ENCODE measurements around the gene FAT1.

FAT1 gene

DNA sequence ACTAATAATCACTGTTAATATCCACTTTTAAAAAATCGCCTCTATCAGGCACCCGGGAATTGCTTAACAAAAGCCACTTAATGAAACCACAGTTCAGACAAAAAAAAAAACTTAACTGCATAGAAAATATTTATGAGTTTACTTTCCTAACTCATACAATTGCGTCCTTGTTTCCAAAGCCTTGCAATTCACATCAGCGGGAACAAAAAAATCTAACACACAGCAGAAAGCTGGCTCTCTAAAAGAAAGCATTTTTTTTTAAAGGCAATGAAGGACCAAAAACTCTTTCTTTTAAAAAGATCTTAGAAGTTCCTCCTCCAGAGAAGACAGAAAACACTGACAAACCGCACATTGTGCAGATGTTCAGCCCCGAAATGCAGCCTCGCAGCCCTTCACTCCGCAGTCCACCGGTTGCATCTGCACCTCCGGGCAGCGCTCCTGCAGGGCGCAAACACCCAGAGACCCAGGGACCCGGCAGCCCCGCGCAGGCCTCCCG is 812 bp downstream of the FAT1 start:
- no peak for DNase-seq

DNA sequence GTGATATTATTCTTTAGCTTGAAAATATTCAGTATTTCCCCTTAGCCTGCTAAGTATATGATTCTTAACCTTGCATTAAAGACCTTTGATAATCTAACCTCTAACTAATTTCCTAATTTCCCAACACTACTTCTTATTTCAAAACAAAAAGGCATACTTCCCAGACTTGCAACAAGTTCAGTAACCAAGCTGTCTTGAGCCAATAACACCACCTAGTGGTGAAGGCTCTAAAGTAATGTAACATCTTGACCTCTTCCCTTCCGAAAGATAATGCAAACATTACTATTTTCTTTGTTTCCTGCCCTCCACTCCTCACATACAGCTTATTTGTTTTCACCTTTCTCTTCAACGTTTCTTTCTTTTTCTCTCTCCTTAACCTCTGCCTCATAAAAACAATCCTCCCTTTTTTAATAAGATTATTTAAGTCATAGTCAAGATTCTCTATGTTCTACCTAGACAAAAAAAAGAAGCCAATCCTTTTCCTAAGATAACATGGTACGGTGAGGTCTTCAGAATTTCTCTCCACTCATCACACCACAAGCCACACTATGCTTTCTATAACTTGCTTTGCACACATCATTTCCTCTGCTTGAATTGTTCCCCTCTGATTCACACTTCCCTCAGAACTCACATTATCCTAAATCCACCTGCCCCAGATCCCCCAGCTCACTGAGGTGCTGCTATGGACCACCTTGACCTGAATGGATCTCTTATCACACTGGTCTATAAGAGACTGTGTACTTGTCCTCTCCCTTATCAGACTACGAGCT is 3.5 kb downstream of the FAT1 start:
- DNase-seq: no peak

DNA sequence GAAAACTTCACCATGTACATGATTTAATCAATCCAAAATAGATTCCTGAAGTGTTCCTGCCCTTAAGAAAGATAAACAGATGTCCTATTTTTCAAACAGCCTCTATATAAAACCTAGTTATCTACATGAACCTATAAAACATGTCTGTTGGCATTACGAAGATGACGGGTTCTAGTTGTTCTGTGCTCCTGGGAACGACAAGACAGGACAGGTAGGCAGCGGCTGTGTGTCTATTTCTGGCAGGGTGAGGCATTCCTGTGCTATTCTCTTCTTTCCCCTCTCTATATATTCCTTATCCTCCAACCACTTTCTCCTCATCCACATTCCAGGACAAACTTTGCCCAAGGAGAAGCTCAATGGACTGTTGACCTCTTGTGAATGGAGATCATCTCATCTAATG is 6.1 kb downstream of the FAT1 start:
- DNase-seq: no peak

DNA sequence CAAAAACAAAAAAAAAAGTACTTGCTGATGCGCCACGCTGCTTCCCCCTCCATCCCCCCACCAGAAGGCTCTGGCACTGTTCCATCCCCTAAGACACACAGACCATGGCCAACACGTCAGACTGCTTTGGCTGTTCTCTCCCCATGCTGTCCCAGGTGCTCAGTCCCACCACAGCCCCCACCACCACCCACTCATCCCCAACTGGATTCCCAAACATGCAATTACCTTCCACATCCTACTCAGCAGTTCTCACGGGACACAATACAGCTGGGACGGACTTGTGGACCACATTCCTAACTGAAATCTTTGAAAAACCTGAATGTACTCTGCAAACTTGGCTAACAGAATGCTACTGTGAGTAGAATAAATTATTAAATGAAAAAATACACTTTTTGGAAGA is 8.6 kb downstream of the FAT1 start:
- no peak for DNase-seq

DNA sequence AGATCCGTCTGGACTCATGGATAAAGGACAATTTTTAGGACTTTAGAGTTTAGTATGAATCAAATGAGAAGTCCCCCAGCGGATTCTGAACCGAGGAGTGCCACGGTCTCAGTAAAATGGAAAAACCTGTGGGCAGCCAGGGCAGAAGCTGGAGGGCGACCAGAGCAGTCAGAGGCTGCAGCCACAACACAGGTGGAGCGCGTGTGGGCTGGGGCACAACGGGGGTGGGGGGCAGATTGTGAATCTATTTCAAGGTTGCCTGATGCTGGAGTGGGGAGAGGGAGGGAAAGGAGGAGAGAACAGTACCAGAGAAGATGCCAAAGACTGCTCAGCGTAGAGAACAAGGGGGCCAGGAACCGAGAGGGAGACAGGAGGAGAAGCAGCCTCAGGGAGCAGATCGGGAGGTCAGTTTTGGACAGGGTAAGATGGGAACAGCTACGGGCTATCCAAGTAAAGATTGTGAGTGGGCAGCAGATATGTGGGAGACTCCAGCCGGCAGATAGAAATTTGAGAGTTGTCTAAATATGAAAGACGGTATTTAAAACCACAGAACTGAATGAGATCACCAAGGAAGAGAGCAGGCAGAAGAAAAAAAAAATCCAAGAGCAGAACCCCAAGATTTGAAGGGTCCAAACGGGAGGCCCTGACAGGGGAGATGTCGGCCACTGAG is 9.5 kb downstream of the FAT1 start:
- DNase-seq: no peak

DNA sequence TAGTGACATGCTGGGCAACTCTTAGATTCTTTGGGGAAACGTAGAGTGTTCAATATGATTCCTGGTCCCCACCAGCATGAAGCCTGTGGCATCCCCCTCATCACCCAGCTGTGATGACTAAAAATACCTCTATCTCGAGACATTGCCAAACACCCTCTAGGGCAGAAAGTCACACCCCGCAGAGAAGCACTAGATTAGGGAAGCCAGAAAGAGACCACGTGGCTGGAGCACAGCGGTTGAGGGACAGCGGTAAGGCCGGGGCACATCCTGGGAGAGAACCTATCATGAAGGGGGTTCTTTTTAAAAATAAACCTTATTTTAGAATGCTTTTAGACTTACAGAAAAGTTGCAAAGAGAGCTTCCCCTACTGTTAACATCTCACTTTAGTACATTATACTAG is 11.0 kb downstream of the FAT1 start:
- no peak for DNase-seq

DNA sequence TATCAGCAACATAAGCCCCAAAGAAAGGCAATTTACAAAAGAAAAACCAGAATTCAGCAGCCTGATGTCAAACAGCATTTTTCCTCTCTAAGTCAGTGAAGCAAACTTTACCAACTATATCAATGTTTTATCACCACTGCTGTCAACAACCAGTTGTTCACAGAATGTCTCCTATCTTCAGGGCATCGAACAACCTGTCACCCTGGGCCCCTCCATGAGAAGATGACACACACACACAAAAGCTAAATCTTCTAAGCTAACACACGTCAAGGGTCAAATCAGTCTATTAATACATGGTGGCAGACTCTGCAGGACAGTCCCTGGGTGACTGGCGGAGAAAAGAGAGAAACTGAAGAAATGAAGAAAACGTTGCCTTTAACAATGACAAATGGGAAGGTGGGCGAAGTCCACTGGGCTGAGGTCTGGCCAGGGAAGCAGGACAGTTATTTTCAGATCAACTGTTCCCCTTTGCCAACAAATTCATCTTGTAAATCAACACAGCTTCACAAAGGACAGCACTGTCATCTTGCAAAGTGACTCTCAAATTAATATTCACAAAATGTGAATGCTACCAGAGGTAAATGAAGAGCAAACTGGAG is 13.0 kb downstream of the FAT1 start:
- DNase-seq: no peak

DNA sequence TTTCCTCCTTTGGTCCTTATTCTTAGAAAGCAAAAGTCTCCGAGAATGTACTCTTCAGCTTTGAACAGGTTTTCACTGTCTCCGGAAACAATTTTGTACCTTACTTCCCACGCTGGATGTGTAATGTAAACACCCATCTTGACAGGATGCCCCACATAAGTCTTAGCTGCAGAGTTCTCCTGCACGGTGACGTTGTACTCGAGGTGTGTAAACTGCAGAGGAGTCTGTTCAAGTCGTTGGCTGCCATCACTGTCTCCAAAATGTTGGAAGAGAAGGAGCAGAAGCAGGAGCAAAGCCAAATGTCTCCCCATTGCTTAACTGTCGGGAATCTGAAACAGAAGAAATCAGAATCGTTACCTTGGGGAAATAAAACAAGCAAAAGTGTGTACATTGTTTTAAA is 14.1 kb downstream of the FAT1 start:
- DNase-seq: no peak

DNA sequence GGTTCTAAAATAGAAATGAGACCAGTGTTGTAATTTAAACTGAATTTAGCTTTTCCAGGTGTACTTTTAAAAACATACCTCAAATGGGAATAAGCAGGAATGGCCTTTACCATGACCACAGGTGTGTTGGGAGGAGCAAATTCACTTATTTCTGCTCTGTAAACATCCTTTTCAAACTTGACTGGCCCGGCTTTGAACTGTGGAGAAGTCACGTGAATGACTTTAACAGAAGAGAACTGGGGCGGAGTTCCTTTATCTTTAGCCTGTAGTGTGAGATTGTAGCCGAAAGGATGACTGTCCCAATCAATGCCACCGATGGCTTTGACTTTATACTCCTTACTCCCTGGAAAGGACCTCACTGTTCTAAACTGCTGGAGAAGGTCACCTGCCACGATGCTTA is 15.1 kb downstream of the FAT1 start:
- DNase-seq: no peak

DNA sequence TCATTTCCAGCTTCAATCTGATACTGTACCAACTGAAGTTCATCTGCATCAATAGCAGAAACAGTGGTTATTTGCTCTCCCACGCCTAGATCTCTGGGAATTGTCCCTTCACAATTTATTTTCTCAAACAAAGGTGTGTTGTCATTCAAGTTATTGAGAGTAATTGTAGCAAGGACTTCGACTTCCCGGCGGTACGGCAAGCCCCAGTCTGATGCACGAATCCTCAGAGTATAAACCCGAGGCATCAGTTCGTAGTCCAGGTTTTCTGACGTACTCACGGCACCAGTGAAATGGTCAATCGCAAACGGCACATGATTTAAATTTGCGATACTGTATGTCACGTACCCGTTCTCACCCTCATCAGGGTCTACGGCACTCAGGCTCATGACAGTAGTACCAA is 15.7 kb downstream of the FAT1 start:
- no peak for DNase-seq

DNA sequence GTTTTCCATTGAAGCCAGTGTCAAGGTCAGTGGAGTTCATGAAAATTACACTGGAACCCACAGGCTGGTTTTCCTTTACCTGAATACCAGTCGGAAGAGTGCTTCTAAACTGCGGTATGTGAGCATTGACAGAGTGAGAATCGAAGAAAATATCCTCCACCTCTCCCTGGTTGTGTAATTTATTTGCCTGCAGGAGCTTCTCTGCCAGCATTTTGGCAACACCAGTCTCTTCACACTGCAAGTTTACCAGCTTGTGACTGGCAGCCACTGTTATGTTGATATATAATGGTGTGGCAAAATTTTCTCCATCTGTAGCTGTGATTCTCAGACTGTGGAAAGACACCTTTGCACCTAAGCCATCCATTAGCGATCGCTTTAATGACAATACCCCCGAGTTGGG is 16.1 kb downstream of the FAT1 start:
- DNase-seq: no peak

DNA sequence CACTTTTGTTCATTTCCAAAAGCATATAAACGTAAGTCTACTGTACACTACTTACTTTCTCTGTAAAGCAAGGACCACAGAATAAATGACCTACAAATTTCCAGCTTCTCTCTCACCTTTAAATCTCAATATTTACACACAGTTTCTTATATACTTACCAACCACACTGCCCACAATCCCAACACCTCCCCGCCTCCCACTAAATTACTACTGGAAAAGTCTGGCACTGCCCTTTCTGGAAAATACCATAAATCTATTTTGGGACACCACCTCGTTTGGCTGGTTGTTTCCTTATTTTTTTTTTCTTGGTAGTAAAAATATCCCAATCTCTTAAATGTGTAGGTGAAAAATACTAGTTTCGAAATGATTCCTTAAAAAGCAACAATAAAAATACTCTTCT is 19.6 kb downstream of the FAT1 start:
- DNase-seq: no peak

DNA sequence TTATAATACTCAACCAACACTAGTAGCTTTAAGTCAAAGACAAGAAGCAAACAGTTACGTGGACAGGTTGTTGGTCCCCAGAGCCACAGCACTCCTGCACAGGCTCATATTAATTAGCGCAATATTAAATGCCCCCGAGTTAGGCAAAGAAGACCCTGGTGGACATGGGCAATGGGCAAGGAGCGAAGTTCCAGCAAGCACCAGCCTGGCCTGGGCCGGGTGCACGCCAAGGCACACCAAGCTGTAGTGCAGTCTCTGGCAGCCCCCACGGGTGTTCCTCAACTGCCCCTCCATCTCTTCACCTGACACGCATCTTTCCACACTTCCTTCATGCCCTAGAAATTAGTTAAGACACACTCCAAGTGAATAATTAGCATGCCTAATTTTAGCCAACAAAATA is 20.1 kb downstream of the FAT1 start:
- no peak for DNase-seq

DNA sequence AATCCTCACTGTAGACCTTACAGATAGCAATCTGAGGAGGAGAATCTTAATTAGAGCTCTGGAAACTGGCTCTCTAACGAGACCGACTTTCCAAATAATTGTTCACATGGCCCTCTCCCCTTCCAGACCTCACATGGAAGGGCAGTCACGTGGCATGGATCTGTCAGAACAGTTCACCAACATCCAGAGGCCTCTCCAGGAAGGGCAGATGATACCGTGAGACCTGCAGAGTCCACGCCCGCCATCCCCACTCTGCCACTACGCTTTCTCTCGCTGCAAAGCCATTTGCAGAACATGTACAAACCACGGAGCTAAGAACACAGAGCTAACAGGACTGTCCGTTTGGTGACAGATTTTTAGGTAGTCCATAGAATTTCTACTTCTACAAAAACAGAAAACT is 20.7 kb downstream of the FAT1 start:
- DNase-seq: no peak

DNA sequence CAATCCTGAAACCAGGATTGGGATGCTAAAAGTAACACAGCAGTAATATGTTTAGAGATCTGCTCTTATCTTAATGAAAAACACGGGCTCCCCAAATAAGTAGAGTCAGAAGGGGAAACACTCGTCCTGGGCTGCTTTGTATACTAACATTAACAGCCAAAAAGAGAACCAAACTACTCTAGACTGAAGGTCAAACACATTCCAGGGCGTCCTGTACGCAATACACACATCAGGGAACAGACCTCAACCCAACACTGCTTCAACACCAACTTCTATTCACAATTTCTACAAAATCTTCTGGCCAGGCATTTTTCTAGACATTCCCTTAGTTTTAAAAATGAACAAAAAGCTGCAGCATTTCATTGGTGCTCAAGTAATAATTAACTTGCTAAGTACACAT is 21.4 kb downstream of the FAT1 start:
- DNase-seq: no peak

DNA sequence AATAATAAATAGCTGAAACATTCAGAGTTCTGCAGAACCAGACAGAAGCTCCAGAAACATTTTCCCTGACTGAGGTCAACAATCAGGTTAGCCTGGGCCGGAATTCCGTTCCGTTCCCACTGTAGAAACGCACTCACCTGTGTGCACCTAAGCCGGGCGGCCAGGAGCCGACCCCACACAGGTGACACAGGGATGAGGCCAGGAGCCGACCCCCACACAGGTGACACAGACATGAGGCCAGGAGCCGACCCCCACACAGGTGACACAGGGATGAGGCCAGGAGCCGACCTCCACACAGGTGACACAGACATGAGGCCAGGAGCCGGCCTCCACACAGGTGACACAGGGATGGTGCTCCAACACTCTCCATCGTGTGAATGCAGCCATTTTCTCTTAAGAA is 21.9 kb downstream of the FAT1 start:
- DNase-seq: no peak

DNA sequence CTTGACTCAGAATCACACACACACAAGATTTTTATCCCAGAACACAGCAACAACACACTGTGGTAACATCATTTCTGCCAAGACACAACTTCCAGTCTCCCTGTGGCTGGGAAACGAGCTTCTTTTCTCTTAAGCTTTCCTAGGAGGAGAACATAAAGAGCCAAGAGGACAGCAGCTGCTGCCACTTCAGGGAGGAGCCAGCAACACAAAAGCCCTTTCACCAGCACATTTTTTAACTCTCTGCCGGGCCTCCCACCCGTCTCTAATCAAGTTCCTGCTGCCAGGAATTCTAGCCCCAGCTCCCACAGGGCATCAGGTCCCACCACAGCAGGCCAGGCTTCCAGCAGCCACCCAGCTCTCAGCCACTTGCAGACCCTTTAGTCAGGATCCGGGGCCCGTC is 22.4 kb downstream of the FAT1 start:
- DNase-seq: no peak

DNA sequence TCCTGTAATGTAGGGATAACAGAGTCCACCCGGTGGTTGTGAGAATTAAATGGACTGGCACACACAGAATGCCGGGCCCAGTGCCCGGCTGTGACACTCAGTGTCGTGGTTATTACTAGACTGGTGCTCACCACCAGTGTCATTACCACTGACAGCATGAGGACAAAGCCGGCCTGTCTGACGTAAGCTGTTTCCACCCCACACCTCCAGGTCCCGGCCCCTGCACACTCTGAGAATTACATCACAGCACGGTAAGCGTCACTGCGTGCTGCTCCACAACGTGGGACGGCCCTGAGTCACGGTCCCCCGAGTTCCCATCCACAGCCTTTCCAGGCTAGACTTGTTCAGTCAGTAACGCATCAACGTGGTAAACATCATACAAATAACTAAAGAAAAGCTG is 22.9 kb downstream of the FAT1 start:
- no peak for DNase-seq

DNA sequence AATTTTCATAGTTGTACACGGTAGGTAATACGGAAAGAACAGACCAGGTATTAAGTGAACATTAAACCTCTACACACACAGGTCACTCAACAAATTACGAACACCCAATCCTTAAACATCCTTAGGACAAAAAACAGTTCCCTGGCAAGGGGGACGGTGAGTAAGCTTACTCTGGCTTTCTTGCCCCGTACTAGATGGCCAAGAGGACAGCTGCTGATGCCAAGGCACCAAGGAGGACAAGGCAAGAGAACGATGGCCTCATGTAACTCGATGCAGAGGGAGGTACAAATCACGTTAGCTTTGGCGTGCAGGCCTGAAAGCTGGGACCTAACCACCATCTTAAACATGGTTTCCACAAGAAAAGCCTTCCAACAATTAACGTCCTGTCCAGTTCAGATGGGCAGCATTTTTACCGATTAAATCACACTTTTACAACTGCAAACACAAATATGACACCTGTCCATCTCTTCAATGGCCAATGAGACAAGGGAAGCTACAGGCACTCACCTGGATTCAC is 23.7 kb downstream of the FAT1 start:
- DNase-seq: no peak

DNA sequence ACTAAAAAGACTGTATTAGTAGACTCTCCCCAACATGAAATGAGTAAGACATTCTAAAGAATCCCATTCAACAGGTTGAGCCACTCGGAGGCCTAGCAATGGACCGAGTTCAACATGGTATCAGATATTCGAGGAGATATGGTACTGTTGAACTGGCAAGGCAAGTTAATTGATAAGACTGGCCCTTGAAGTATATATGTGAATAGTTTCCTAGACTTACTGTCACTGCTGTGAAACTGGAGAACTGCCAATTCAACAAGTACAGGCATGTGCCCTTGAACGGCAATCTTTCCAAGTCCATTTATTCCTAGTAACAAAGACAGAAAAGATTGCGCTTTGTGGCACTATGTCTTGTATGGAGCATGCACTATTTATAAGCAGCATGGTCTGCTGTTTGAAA is 24.4 kb downstream of the FAT1 start:
- no peak for DNase-seq

DNA sequence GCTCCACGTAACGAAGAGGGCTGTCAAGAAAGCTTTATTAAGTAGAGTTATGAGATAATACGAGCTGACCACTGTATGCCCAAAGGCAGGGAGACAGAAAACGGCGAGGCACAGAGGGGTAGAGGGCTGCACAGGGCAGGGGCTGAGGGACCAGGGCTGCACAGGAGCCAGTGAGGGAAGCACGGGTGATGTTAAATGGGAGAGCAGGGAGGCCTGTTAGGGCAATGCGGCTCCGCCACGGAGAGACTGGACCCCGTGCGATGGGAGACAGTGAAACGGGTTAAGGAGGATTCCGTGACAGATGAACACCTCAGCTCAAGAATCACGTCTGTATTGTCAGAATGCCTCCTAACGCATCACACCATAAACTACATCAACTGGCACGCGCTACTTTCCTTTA is 25.1 kb downstream of the FAT1 start:
- DNase-seq: no peak

DNA sequence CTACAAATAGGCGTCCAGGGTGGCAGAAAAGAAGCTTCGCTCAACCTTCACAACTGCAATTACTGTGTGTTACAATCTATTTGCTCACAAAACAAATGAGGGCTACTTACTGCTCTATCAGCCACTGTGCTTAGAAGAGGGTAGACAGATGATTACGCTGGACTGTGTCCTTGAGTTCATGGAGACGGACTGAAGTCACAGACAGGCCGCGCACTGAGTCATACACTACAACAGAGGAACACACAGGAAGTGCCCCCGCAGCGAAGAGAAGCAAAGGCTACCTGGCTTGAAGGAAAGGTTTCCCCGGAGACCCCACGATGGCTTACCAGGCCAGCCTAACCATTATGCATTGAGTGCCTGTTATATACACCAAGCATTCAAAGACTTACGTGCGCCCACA is 25.6 kb downstream of the FAT1 start:
- no peak for DNase-seq

DNA sequence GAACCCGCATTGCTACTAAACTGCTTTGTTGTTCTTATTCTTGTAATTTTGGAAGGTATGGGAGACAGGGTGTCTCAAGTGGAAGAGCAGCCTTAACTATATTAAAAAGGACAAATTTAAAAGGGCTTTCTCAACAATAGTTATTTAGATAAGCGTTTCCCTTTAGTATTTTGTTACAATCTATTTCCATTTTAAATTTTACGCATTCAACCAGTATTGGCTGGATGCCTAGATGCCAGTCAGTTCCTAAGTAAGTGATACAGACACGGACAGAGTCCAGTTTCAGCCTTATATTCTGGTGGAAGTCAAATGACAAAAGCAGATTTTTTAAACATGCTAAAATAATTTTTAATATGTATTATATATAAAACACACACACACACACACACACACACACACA is 28.3 kb downstream of the FAT1 start:
- DNase-seq: no peak

DNA sequence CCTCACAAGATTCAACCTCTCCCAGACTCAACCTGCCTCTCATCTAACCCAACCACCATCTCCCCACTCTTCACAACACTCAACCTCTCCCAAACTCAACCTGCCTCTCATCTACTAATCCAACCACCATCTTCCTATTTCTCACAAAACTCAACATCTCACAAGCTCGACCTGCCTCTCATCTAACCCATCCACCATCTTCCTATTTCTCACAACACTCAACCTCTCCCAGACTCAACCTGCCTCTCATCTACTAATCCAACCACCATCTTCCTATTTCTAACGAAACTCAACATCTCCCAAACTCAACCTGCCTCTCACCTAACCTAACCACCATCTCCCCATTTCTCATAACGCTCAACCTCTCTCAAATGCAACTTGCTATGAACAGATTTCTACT is 29.8 kb downstream of the FAT1 start:
- no peak for DNase-seq

All from NCI-H1436 (cell line).